ENCODE measurements around the gene PODXL.

- TF ChIP-seq POLR2AphosphoS5 (IDR thresholded peaks at IDR 0.05; ENCODE audit: borderline replicate concordance, low read depth, low read length): no peak
- no peak for TF ChIP-seq EZH2 (IDR thresholded peaks at IDR 0.05)
These were observed 39.1 kb downstream of the PODXL start for GRCh38 chr7:131517218-131517923.
